Bone marrow (tissue), 2 donors: ENCODE data around the gene ELK4.
"Not testable (repeated sequence)": the region's sequence is repeated elsewhere in the genome, so short reads cannot be mapped to it uniquely, and the experiment has no call there.

Experiments
- DNase-seq, 2 donors: peaks; one replicate each; lab custom pipeline; 2025; lab: John Stamatoyannopoulos, UW

ELK4 gene

GRCh38 chr1:205664399-205665017 is 32.7 kb upstream of the ELK4 start:
- no peak for DNase-seq

- no peak for DNase-seq
These were observed 31.6 kb upstream of the ELK4 start for GRCh38 chr1:205663286-205663936.

- no peak for DNase-seq
These were observed 31.0 kb upstream of the ELK4 start for GRCh38 chr1:205662791-205663190.

- no peak for DNase-seq
These were observed 30.4 kb upstream of the ELK4 start for GRCh38 chr1:205662135-205662738.

- DNase-seq: no peak
These were observed 29.8 kb upstream of the ELK4 start for GRCh38 chr1:205661429-205662134.

GRCh38 chr1:205660361-205660760 is 28.6 kb upstream of the ELK4 start:
- DNase-seq: no peak

- peak; percentile 32 to 61 for DNase-seq
These were observed 27.3 kb upstream of the ELK4 start for GRCh38 chr1:205658943-205659581.

- DNase-seq: no peak
These were observed 24.4 kb upstream of the ELK4 start for GRCh38 chr1:205656236-205656635.

- DNase-seq: no peak
These were observed 21.2 kb upstream of the ELK4 start for GRCh38 chr1:205652984-205653383.

- DNase-seq: no peak
These were observed 18.4 kb upstream of the ELK4 start for GRCh38 chr1:205650241-205650640.

- DNase-seq: no peak
These were observed 13.7 kb upstream of the ELK4 start for GRCh38 chr1:205645519-205645918.

- DNase-seq: no peak
These were observed 11.0 kb upstream of the ELK4 start for GRCh38 chr1:205642679-205643307.

- no peak for DNase-seq
These were observed 7.8 kb upstream of the ELK4 start for GRCh38 chr1:205639567-205639966.

GRCh38 chr1:205637854-205638468 is 6.2 kb upstream of the ELK4 start:
- DNase-seq: no peak

GRCh38 chr1:205636732-205637131 is 4.9 kb upstream of the ELK4 start:
- DNase-seq: no peak

- not testable (repeated sequence) for DNase-seq
These were observed 4.3 kb upstream of the ELK4 start for GRCh38 chr1:205636138-205636530.

- no peak for DNase-seq
These were observed 1.7 kb upstream of the ELK4 start for GRCh38 chr1:205633421-205633976.

- DNase-seq: no peak
These were observed 908 bp upstream of the ELK4 start for GRCh38 chr1:205632669-205633169.

GRCh38 chr1:205631010-205631767 is 622 bp downstream of the ELK4 start:
- DNase-seq: peak; percentile 49 to 80

- DNase-seq: no peak
These were observed 1.2 kb downstream of the ELK4 start for GRCh38 chr1:205630651-205631009.
